NCI-H2196 treated with DMSO at 0.1 percent for 48 hours (cell line): ENCODE results near the gene CBLN3.
"Not testable (repeated sequence)": the region's sequence is repeated elsewhere in the genome, so short reads cannot be mapped to it uniquely, and the experiment has no call there.

Source experiments
- DNase-seq: peaks from one replicate; lab custom pipeline; 2025; ENCODE audit not compliant: unreplicated experiment; lab: John Stamatoyannopoulos, UW

CBLN3 gene

DNA sequence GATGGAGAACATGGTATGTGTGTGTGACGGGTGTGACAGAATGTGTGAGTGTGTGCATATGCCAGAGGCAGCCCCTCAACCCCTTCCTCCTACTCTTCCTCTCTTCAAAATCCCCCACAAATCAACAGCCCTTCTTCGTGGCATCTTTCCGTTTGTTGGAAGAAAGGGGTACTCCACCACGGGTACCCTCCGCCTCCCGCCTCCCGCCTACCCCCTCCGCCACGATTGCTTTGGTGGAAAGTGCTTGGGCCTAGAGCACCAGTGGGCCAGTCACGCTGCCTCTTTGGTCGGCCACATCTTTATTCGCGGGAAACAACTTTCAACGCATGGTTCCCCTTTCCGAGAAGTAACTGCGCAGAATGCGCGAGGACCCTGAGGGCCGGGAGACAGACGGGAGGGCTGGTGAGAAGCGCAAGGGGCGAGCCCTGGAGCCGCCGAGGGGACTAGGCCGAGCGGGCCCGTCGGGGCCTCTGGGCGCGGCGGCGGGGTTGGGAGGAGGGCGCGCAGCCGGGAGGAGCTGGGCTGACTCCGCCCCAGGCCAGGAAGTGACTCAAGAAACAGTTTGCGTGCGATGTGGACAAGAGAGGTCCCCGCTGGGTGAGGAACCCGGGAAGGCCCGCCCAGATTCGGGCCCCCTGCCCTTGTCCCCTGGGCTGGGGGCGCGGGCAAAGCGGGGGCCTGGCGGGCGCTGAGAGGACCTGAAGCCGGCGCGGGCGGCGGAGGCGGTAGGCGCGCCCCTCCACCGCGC lies at the start of gene CBLN3, which contains the start of gene KHNYN:
TSS of gene CBLN3 (minus strand) at position 274 of the 748 bp plus-strand sequence. CDS start 614 bp downstream, outside the sequence.
TSS of gene KHNYN (plus strand) at position 560 of the 748 bp plus-strand sequence. CDS start 777 bp downstream, outside the sequence.
- DNase-seq = peak; percentile 73

DNA sequence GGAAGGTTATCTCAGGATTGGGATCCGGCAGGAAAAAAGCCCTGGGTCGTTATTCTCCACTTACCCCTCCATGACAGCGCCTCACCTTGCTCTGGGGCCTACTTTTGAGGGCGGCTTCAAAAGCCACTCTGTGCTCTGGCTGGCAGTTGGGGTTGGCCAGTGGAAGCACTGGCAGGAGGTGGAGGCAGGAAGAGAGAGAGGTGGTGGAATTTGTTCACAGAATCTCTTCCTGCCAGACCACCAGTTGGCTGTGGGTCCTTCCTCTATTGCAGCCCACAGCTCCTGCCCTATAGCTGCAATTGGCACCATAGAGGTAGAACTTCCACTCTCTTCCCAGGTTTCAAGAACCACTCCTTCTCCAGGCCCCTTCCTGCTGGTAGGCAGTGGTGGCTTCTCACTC lies 45.8 kb upstream of the CBLN3 start:
- DNase-seq = no peak

- DNase-seq = no peak
Observed at GRCh38 chr14:24473211-24473610, 43.7 kb upstream of the CBLN3 start.

DNA sequence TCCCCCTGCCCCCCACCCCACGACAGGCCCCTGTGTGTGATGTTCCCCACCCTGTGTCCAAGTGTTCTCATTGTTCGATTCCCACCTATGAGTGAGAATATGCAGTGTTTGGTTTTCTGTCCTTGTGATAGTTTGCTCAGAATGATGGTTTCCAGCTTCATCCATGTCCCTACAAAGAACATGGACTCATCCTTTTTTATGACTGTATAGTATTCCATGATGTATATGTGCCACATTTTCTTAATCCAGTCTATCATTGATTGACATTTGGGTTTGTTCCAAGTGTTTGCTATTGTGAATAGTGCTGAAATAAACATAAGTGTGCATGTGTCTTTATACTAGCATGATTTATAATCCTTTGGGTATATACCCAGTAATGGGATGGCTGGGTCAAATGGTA lies 41.0 kb upstream of the CBLN3 start:
- DNase-seq = not testable (repeated sequence)

DNA sequence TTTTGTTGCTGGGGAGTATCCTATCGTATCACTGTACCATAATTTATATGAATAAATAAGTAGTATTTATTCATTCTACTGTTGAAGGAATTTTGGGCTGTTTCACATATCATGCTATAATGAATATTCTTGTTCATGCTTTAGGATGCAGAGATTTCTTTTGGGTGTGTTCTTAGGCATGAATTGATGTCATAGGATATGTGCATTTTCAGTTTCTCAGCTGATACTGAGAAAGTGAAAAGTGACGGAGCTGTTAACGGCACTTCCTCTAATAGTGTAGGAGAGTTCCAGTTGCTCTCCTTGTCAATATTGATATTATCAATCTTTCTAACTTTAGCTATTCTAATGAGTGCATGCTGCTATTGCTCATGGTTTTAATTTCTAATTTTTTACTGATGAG lies 36.3 kb upstream of the CBLN3 start:
- DNase-seq = no peak

GRCh38 chr14:24465368-24465767 lies 35.9 kb upstream of the CBLN3 start:
- no peak for DNase-seq

GRCh38 chr14:24463884-24464785 lies 34.7 kb upstream of the CBLN3 start:
- no peak for DNase-seq

DNA sequence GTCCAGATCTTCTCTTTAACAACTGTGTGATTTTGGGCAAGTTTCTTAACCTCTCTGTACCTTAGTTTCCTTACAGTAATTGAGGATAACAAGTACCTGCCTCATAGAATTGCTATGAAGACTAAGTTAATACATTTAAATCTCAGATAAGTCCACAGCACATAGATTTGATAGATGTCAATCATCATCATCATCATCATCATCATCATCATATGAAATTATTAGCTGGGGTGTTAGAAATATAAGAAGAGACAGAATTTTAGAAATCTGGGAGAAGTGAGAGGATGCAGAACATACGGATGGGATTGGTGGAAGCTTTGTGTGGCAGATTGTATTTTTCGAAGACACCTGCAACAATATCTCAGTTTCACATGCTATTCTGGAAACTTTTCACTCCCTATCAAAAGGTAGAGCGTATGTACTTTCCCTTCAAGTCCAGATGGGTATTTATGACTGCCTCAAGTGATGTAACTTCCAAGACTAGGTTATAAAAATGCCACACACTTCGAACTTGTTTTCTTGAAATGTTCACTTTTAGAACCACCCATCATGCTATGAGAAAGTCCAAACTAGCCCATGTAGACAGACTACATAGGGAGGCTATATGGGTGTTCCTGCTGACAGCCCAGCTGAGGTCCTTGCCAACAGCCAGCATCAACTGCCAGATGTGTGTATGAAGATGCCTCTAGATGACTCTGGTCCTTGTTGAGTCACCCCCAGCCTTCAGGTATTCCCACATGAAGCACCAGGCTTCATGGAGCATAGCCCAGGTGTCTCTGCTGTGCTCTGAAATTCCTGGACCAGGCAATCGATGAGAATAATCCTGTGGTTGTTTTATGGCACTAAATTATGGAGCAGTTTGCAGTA lies 33.8 kb upstream of the CBLN3 start:
- no peak for DNase-seq

- DNase-seq = no peak
Observed at GRCh38 chr14:24461336-24461735, 31.9 kb upstream of the CBLN3 start.

DNA sequence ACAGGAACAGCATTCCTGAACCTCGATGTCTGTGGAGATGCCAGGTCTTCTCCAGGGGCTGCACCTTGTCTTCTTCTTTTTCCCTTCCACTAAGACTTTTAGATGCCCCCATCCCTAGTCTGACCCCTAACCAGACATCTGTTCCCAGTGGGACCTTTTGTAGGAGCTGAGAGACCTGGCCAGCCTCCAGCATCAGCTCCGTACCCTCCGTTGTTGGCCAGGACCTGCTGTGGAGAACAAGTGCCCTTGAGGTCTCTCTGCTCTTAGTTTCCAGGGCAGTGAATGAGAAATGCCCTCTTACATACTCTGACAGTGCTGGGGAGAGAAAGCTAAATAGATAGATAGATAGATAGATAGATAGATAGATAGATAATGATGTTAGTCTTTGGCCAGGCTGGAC lies 29.9 kb upstream of the CBLN3 start:
- DNase-seq = no peak

GRCh38 chr14:24458736-24459135 lies 29.3 kb upstream of the CBLN3 start:
- no peak for DNase-seq

DNA sequence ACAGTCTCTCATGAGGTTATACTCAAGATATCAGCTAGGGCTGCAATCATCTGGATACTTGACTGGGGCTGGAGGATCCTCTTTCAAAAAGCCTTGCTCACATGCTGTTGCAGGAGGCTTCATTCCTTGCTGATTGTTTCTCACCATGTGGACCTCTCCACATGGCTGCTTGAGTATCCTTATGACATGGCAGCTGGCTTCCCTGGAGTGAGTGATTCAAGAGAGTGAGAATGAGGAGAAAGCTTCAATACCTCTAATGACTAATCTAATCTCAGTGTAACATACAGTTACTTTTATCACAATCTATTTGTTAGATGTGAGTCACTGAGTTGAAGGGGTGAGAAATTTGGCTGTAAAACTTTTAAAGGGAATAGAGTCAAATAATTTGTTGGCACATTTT lies 27.5 kb upstream of the CBLN3 start:
- no peak for DNase-seq

DNA sequence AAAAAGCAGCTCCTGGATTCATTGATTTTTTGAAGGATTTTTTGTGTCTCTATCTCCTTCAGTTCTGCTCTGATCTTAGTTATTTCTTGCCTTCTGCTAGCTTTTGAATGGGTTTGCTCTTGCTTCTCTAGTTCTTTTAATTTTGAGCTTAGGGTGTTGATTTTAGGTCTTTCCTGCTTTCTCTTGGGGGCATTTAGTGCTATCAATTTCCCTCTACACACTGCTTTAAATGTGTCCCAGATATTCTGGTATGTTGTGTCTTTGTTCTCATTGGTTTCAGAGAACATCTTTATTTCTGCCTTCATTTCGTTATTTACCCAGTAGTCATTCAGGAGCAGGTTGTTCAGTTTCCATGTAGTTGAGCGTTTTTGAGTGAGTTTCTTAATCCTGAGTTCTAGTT lies 21.4 kb upstream of the CBLN3 start:
- DNase-seq = not testable (repeated sequence)

DNA sequence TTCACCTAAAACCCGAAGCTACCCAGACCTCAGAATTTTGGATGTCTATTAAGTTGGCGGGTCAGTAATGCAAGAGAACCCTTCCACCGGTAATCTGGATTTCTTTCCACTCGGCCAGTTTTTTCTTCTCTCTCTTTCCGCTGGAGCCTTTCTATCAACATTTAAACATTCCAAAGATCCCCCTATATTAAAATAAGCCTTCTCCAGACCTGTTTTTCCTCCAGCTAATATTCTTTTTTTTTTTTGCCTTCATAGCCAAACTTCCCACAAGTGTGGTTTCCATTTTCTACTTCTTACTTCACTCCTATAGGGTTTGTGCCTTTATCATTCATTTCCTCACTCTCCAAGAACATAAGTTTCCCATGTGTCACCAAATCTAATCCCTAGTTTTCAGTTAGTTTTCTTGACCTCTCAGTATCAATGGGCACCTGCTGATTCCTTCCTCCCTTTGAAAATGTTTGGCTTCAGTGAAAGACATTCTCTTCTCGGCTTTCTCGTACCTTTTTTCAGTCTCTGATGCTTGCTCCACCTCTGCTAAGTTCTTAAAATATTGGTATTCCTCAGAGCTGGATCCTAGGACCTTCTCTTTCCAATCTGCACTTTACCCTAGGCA lies 13.7 kb upstream of the CBLN3 start:
- no peak for DNase-seq

DNA sequence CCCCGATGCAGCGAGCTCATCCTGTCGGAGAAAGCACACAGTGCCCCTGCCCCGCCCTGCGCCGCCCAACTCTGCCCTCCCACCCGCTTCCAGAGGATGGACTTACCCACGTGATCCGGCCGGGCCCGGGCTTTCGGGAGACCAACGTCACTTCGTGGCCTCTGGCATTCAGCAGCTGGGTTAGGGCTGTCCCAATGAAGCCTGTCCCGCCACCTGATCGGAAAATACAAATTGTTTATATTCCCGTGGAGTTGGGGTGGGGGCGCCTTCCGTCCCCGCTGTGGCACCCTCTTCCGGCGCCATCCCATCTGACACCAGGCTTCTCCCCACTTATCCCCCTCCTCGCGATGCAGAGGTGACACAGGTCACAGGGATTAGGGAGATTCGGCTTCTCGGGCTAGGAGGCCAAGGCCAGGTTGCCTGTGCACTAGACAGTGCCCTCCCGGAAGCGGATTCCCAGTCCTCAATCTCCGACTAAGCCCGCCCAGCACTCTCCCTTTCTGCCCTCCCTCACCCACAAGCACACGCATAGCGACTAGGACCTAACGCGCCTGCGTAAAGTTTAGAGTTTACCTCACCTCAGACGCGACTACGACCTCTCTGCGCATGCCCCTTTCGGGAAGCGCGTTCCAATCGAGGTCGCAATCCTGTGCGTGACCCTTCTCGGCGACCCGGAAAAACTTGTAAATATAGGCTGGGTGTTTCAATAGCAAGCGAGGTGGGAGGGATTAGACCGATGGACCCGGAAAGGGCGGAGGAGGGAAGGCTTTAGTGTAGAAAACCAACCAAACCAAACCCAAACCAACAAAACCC lies 13.0 kb upstream of the CBLN3 start, which contains the start of gene SDR39U1:
TSS of gene SDR39U1 (minus strand) at position 537 of the 813 bp plus-strand sequence. CDS start at position 530, 7 bp downstream.
- peak; percentile 98 for DNase-seq

GRCh38 chr14:24441904-24442239 lies 12.4 kb upstream of the CBLN3 start:
- peak; percentile 75 for DNase-seq

DNA sequence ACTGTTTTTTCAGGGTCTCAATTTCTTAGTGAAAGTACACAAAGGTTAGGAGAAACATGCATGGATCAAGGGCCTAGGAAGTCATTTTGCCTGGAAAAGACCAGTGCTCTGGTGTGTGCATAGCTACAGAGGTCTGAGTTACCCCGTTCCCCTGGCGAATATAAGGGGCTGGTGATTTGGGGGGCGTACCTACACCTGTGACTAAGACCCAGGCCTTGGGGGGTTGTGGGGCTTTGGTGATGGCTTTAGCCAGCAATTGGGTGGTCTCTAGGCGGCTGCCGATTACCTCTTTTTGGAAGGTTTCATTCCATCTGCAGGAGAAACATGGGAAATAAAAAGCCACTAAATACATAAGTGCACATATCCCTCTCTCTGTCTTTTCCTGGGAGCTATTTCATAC lies 12.0 kb upstream of the CBLN3 start:
- no peak for DNase-seq

- DNase-seq = no peak
Observed at GRCh38 chr14:24440606-24441399, 11.3 kb upstream of the CBLN3 start.
